Heart right ventricle (tissue), 16 donors: ENCODE measurements around the gene SYNPO. TPM values are rescaled to one million over a fixed set of nuclear protein-coding genes. Genes with fewer than 3 reads are reported as not detected.

ENCODE experiments used
- ATAC-seq, 8 donors: fragments of 200-7000 bp; cut with Tn5 transposase; one replicate each; pipeline ENCODE4 v1.9.1; 2020; ENCODE audit warnings: mild to moderate bottlenecking in 8 of 8, moderate library complexity in 8 of 8, moderate number of reproducible peaks in 1 of 8
- DNase-seq, 2 donors: peaks; one replicate each; pipeline ENCODE4 v3.0.0-alpha.2; 2020
- H3K27ac ChIP-seq, 10 donors: fragments of 200-600 bp; sonication (generic) in 2 of 10; one replicate each; pipeline versions ENCODE4 v1.5.0 to v1.8.0; 2020 to 2022; ENCODE audit warnings: mild to moderate bottlenecking in 3 of 10
- H3K27me3 ChIP-seq, 7 donors: fragments of 200-600 bp; one replicate each; pipeline ENCODE4 v1.8.0; 2021 to 2022; ENCODE audit warnings: mild to moderate bottlenecking in 2 of 7
- H3K36me3 ChIP-seq, 9 donors: fragments of 200-600 bp; sonication (generic) in 1 of 9; one replicate each; pipeline versions ENCODE4 v1.5.0 to v1.8.0; 2020 to 2022; ENCODE audit warnings: mild to moderate bottlenecking in 2 of 9
- H3K4me1 ChIP-seq, 9 donors: fragments of 200-600 bp; sonication (generic) in 1 of 9; one replicate each; pipeline versions ENCODE4 v1.5.0 to v1.8.0; 2020 to 2022; ENCODE audit warnings: mild to moderate bottlenecking in 4 of 9
- H3K4me3 ChIP-seq, 10 donors: fragments of 200-600 bp; sonication (generic) in 2 of 10; one replicate each; pipeline versions ENCODE4 v1.5.0 to v1.8.0; 2020 to 2022; ENCODE audit warnings: mild to moderate bottlenecking in 7 of 10, moderate library complexity in 2 of 10
- H3K9me3 ChIP-seq, 11 donors: fragments of 200-600 bp in 10 of 11; sonication (generic) in 2 of 11; one replicate each; pipeline versions ENCODE4 v1.5.0 to v1.8.0; 2013 to 2022; ENCODE audit warnings: mild to moderate bottlenecking in 2 of 11, control low read depth in 1 of 11, moderate library complexity in 1 of 11
- CTCF ChIP-seq, 9 donors: fragments of 200-600 bp; sonication (generic) in 2 of 9; IDR thresholded peaks; one replicate each; pipeline versions ENCODE4 v1.5.0 to v1.8.0; 2021 to 2022; ENCODE audit warnings: antibody characterized with exemption in 9 of 9, mild to moderate bottlenecking in 5 of 9, moderate library complexity in 1 of 9
- WGBS, 2 donors: extraction: QIAGEN DNeasy Blood & Tissue Kit; methylation state at CpG; one replicate each; pipeline ENCODE4 v1.1.7; 2013; ENCODE audit warnings: inconsistent platforms in 1 of 2; 5-methylcytosine and 5-hydroxymethylcytosine counted together
- intact Hi-C, 10 donors: fragments of 100-400 bp; cut with DNase I; formaldehyde crosslinking; loops; one replicate each; pipeline versions ENCODE4 v1.11.1 to v1.14.2; 2022
- polyA plus RNA-seq, 2 donors: library from polyadenylated mRNA; stranded (reverse); fragments of 200-250 nt; gene quantifications; one replicate each; pipeline ENCODE4 v1.2.3, GENCODE V29; 2013
- total RNA-seq, 10 donors: library from RNA; stranded (reverse); fragmentation: NEBNext Ultra II Directional in 3 of 10; extraction: Animal tissue kit (Norgen Biotek cat#: 25700) in 3 of 10; gene quantifications; one replicate each; pipeline versions ENCODE4 v1.2.1 to v1.2.4, GENCODE V29; 2021 to 2023
- donor health status: Arrhythmogenic right ventricular cardiomyopathy.
- donor health status: ischemic (EF 13 %, LVEDD 7.1; RV severe dilation, severe dysfunction).
- donor health status: healthy with polysubstance abuse.
- donor health status: DM: no; HTN: yes; CAD: no.
- donor health status: DM: no; HTN: no; CAD: no.
- donor health status: ischemic (EF 25% LVEDD 6.9; RV normal size, moderate dysfunction).
- donor health status: ischemic (EF 25% LVEDD 5.7; RV mildly dilated, moderate dysfunction).
- donor health status: healthy.
- donor health status: DM: yes; HTN: yes; CAD: no.
- donor health status: Ischemic cardiomyopathy.
- donor health status: ischemic (EF 35%, LVEDD 5.7; RV mildly dilated, moderate dysfunction).
- donor health status: nonischemic (EF 11% LVEDD 7.7; RV severe dilation, severe dysfunction).
- donor health status: DM: yes; HTN: yes; CAD: no.
- donor health status: PGD.
- donor health status: ischemic (EF 29% LVEDD 5.4; RV normal size, mild dysfunction).
- donor health status: nonischemic (EF 23%, LVEDD 6.1; RV moderate dilation, normal function).

The SYNPO gene
- total and polyA plus RNA-seq, 12 donors = 129 to 777 (median 652) TPM

GRCh38 chr5:150674341-150674821, 33.9 kb downstream of the SYNPO start:
- peaks cover 0 to 23% (median 0%) of the 10 kb centered on the region in 9 donors for H3K36me3 ChIP-seq

DNA sequence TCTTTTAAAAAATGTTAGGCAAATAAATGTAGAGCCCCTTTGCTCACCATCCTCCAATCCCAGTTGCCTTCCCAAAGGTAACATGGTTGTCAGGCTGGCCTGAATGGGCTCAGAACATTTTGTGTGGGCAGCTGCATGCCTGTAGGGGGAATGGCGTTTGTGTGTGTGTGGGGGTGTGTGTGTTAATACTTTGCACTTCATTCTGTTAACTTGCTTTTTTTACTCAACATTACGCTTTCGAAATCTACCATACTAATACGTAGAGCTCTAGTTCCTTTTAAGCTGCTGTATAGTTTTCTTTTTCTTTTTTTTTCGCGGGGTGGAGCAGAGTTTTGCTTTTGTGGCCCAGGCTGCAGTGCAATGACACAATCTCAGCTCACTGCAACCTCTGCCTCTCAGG, 34.6 kb downstream of the SYNPO start:
- H3K4me1 ChIP-seq = peaks cover 13 to 49% (median 41%) of the 10 kb centered on the region in 9 donors
- TF ChIP-seq CTCF (IDR thresholded peaks at IDR 0.05) = no peak
- no peak for DNase-seq
- H3K36me3 ChIP-seq = peaks cover 0 to 28% (median 0%) of the 10 kb centered on the region in 9 donors
- intact Hi-C loops = no loop called here
- 89 to 91% methylated on average over 6 of the region's 6 CpGs for WGBS, 2 donors
- H3K27me3 ChIP-seq = peaks cover 0 to 21% (median 0%) of the 10 kb centered on the region in 7 donors
- no peak overlapping the region for H3K4me3 ChIP-seq
- no peaks in the 10 kb centered on the region for H3K9me3 ChIP-seq
- no peak for ATAC-seq
- H3K27ac ChIP-seq = peak overlapping the region in 9 of 10 donors; percentile 68 to 90 (median 81)

More at GRCh38 chr5:150674341-150674821, 33.9 kb downstream of the SYNPO start:
- intact Hi-C loops = loop anchor here in 1 of 10 donors (1.0 kb wide), 1 partner anchor 26 kb away; no protein-coding TSS in a partner anchor
- Histone ChIP-seq H3K4me3 (no peak overlapping the region), H3K9me3 (no peaks in the 10 kb centered on the region), H3K27ac (peak overlapping the region; percentile 15 to 90 (median 78)), H3K4me1 (peaks cover 13 to 49% (median 41%) of the 10 kb centered on the region in 9 donors), H3K27me3 (peaks cover 0 to 21% (median 0%) of the 10 kb centered on the region in 7 donors)
- WGBS, 2 donors = 73 to 80% methylated on average over 4 of the region's 4 CpGs
- peak in 1 of 9 donors; percentile 3 for TF ChIP-seq CTCF (IDR thresholded peaks at IDR 0.05)
- DNase-seq (peak in 1 of 2 donors; percentile 61), ATAC-seq (peak; percentile 11 to 56 (median 32))

DNA sequence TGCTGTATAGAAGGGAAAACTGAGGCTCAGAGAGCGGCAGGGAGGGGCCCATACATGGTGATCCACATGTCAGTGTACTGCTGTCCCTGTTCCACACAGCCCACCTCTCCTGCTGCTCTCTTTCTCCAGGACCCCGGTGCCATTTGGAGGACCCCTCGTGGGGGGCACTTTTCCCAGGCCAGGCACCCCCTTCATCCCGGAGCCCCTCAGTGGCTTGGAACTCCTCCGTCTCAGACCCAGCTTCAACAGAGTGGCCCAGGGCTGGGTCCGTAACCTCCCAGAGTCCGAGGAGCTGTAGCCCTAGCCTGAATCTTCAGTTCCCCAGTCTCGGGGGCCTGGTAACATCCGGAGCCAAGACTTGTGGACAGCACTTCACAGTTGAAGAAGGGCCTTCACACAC, 36.1 kb downstream of the SYNPO start:
- no peak for ATAC-seq
- 92 to 95% methylated on average over 9 of the region's 9 CpGs for whole genome bisulfite sequencing, 2 donors
- peaks cover 0 to 35% (median 0%) of the 10 kb centered on the region in 9 donors for H3K36me3 ChIP-seq

GRCh38 chr5:150689120-150689519, 48.7 kb downstream of the SYNPO start:
- no peak overlapping the region for H3K27ac ChIP-seq
- intact Hi-C loops = no loop called here
- H3K36me3 ChIP-seq = peaks cover 3 to 88% (median 36%) of the 10 kb centered on the region in 9 donors
- H3K4me3 ChIP-seq = no peak overlapping the region
- 91 to 92% methylated on average over 1 of the region's 1 CpG for WGBS, 2 donors
- TF ChIP-seq CTCF (IDR thresholded peaks at IDR 0.05) = no peak
- ATAC-seq (no peak), DNase-seq (no peak)
- no peaks in the 10 kb centered on the region for H3K9me3 ChIP-seq
- no peaks in the 10 kb centered on the region for H3K27me3 ChIP-seq
- H3K4me1 ChIP-seq = no peaks in the 10 kb centered on the region

More for the DNA sequence above, 36.1 kb downstream of the SYNPO start:
- H3K4me1 ChIP-seq = peaks cover 12 to 39% (median 34%) of the 10 kb centered on the region in 9 donors
- H3K27ac ChIP-seq = no peak overlapping the region
- H3K27me3 ChIP-seq = peaks cover 0 to 6% (median 0%) of the 10 kb centered on the region in 7 donors
- no peak overlapping the region for H3K4me3 ChIP-seq
- intact Hi-C loops = no loop called here
- TF ChIP-seq CTCF (IDR thresholded peaks at IDR 0.05) = no peak
- no peaks in the 10 kb centered on the region for H3K9me3 ChIP-seq
- DNase-seq = no peak
